Dermis lymphatic vessel endothelial cell (primary cell): ENCODE results near the gene CEP164. TPM values are rescaled to one million over a fixed set of nuclear protein-coding genes. Genes with fewer than 3 reads are reported as not detected.

ENCODE experiments used
- total RNA-seq: library from RNA; depleted of rRNA; stranded (reverse); fragments of >200 nt; gene quantifications from 2 replicates; pipeline ENCODE4 v1.2.1, GENCODE V29; 2014

CEP164 gene
- total RNA-seq: 13.8 and 21.2 TPM in 2 replicates

GRCh38 chr11:117327567-117328374 lies at the start of gene CEP164:
Gene CEP164 (plus strand): TSS chr11:117327854. CDS start chr11:117338587, 10,733 bp downstream.

GRCh38 chr11:117290809-117291396 lies 36.8 kb upstream of the CEP164 start, which contains the start of gene BACE1-AS:
Gene BACE1-AS (plus strand): TSS chr11:117291346.

GRCh38 chr11:117316197-117316961 lies 11.3 kb upstream of the CEP164 start, which contains the start of gene BACE1:
Gene BACE1 (minus strand): TSS chr11:117316256. CDS start chr11:117315795, 461 bp downstream.

Other genes starting within 250 kb of the CEP164 start
- 10.4 and 10.8 TPM in 2 replicates for gene SIK3, start 229.4 kb upstream of the CEP164 start, total RNA-seq
- 210 and 214 TPM in 2 replicates for gene PAFAH1B2, start 183.6 kb upstream of the CEP164 start, total RNA-seq
- gene SIDT2, start 149.1 kb upstream of the CEP164 start, total RNA-seq: 10.7 and 11.3 TPM in 2 replicates
- 3.4 and 9.8 TPM in 2 replicates for gene TAGLN, start 128.5 kb upstream of the CEP164 start, total RNA-seq
- 29.5 and 30.8 TPM in 2 replicates for gene PCSK7, start 95.8 kb upstream of the CEP164 start, total RNA-seq
- gene RNF214, start 95.2 kb upstream of the CEP164 start, total RNA-seq: 6.4 and 8.9 TPM in 2 replicates
- gene BACE1-AS, start 36.5 kb upstream of the CEP164 start, total RNA-seq: 1.7 and 2.1 TPM in 2 replicates
- 7.0 and 8.1 TPM in 2 replicates for gene BACE1, start 11.6 kb upstream of the CEP164 start, total RNA-seq